Measurements from ENCODE around the gene CPT1B.
"Not testable (repeated sequence)": the region's sequence is repeated elsewhere in the genome, so short reads cannot be mapped to it uniquely, and the experiment has no call there.

Gene CPT1B

DNA sequence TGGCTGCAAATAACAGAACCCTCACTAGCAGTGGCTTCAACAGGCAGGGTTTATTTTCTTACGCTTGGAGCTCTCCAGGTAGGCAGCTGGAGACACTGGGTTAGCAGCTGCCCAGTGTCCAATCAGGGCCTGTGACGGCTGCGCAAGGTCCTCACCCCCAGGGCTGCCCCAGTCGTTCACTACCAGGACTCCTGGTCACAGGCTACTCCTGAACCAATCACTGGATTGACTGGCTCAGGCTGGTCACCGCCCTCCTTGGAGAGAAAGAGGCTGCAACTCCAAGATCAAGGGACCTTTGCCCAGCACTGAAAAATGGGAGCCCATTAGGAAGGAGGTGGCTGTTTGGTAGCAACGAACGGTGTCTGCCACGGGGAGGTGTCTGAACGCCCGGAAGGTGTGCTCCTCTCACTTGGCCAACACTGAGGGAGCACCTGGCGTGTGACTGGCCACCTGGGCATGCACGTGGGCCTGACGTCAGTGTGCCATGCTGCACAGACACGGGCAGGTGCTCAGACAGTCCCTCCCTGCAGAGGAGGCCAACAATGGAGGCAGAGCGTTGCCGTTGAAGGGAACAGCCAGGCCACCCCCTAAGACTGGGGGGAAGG lies 44.6 kb upstream of the CPT1B start:
- Histone ChIP-seq H3K36me3 (ENCODE audit: insufficient read depth, insufficient read length, low read length) (peaks cover 12% of the 10 kb centered on the region), H3K9me3 (ENCODE audit: insufficient read depth, low read length) (no peaks in the 10 kb centered on the region), H3K27me3 (ENCODE audit: insufficient read depth, insufficient read length) (no peaks in the 10 kb centered on the region), H3K9ac (ENCODE audit: insufficient read length, low read depth) (no peak overlapping the region), H3K4me3 (ENCODE audit: insufficient read length, low read depth) (no peak overlapping the region), H3K4me1 (ENCODE audit: insufficient read depth, insufficient read length) (peaks cover 6% of the 10 kb centered on the region)
- no peak for DNase-seq (ENCODE audit: low read depth, low spot score)
- no peak for TF ChIP-seq YY1 (IDR thresholded peaks at IDR 0.05; ENCODE audit: insufficient read depth, insufficient read length)
- TF ChIP-seq ZNF274 (IDR thresholded peaks at IDR 0.05; ENCODE audit: low read depth, low read length), result no peak
- no peak for TF ChIP-seq SUZ12 (IDR thresholded peaks at IDR 0.05; ENCODE audit: extremely low read depth, insufficient read depth, insufficient read length)

DNA sequence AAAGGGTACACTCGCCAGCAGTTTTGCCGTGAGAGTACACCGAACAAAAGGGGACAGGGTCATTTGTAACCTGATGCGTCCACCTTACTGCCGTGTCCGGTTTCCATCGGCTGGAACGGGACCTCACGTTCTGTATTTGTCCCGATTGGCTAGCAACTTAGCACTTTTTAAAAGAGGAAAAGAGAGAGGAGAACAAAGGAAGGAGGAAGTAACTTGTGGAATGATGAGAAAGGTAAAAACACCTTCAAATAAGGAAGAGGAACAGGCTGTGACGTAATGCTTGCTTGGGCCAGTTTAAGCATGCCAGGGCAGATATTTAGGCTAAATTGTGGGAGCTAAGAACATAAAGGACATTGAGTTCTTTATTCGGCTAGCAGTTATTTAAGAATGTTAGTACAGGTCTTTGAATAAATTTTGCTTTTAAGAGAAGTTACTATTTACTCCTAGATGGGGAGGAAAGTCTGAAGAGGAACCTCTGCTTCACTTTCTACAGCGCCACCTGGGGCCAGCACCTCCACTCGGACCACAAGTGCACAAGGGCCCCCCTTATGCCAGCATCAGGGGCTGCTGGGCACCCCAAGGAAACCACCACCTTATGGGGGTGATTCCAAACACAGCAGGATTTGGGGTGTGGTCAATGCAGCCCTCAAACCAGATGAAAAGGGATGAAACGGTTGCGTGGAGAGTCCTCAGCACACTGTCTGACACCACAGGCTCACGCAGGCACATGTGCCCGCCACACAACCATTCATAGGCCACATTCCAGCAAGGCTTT lies 43.9 kb upstream of the CPT1B start:
- H3K4me3 ChIP-seq (ENCODE audit: insufficient read length, low read depth), result no peak overlapping the region
- peaks cover 12% of the 10 kb centered on the region for H3K36me3 ChIP-seq (ENCODE audit: insufficient read depth, insufficient read length, low read length)
- H3K4me1 ChIP-seq (ENCODE audit: insufficient read depth, insufficient read length), result peaks cover 6% of the 10 kb centered on the region
- TF ChIP-seq SUZ12 (IDR thresholded peaks at IDR 0.05; ENCODE audit: extremely low read depth, insufficient read depth, insufficient read length), result no peak
- TF ChIP-seq YY1 (IDR thresholded peaks at IDR 0.05; ENCODE audit: insufficient read depth, insufficient read length), result no peak
- no peak for TF ChIP-seq ZNF274 (IDR thresholded peaks at IDR 0.05; ENCODE audit: low read depth, low read length)
- no peak overlapping the region for H3K9ac ChIP-seq (ENCODE audit: insufficient read length, low read depth)
- H3K9me3 ChIP-seq (ENCODE audit: insufficient read depth, low read length), result no peaks in the 10 kb centered on the region
- DNase-seq (ENCODE audit: low read depth, low spot score), result no peak
- no peaks in the 10 kb centered on the region for H3K27me3 ChIP-seq (ENCODE audit: insufficient read depth, insufficient read length)

DNA sequence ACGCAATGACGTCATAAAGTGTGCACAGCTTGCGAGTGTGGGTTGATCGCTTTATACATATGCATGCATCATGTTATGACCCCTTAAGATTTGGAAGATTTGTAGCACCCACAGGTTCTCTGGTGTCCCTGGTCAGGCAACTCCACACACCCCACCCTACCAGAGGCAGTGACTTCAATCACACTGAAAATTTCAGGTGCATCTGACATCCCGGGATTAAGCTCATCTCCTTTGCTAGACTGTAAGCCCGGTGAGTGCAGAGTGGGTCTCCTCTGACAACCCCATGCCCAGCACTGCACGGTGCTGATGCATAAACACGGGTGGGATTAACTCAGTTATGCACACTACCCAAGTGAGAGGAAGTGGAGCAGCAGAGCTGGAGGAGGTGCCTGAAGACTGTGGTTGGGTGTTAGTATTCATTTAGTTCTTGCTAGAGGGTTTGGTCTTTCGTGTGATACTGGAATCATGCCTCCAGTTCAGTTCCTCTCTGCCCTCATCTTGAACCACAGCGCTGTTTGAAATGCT lies 43.2 kb upstream of the CPT1B start:
- no peaks in the 10 kb centered on the region for H3K27me3 ChIP-seq (ENCODE audit: insufficient read depth, insufficient read length)
- peaks cover 6% of the 10 kb centered on the region for H3K4me1 ChIP-seq (ENCODE audit: insufficient read depth, insufficient read length)
- no peak overlapping the region for H3K9ac ChIP-seq (ENCODE audit: insufficient read length, low read depth)
- H3K36me3 ChIP-seq (ENCODE audit: insufficient read depth, insufficient read length, low read length), result peaks cover 12% of the 10 kb centered on the region
- no peak for DNase-seq (ENCODE audit: low read depth, low spot score)
- H3K9me3 ChIP-seq (ENCODE audit: insufficient read depth, low read length), result no peaks in the 10 kb centered on the region
- TF ChIP-seq SUZ12 (IDR thresholded peaks at IDR 0.05; ENCODE audit: extremely low read depth, insufficient read depth, insufficient read length) (no peak), YY1 (IDR thresholded peaks at IDR 0.05; ENCODE audit: insufficient read depth, insufficient read length) (no peak), ZNF274 (IDR thresholded peaks at IDR 0.05; ENCODE audit: low read depth, low read length) (no peak)
- no peak overlapping the region for H3K4me3 ChIP-seq (ENCODE audit: insufficient read length, low read depth)

DNA sequence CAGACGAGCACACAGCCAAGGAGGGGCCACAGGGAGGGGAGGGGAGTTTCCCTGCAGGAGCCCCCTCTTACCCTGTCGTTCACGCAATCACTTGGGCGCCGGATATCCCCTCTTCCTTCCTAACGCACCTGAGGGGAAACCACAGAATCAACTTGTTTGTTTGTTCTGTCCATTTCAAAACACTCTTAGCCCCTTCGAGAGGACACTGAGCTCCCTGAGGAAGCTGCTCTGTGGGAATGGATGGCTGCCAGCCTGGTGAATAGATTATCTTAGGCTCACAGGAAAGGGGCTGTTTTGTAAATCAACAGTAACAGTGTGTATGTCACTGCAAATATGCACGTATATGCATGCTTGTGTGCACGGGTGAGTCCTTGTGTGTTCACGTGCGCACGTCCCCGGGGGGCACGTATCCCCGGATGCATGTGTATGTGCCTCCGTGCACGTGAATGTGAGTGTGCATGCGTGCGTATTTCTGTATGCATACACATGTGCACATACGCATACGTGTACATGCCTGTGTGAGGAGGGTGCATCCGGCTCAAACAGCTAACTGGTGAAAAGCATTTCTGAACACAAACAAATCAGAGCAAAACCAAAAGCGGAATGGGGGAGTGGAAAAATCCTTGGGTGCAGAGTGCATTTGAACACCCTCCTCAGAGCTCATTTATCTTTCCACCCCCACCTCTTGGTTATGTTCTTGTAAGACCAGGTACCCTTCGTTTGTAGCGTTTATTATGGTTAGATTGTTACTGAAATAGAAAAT lies 42.5 kb upstream of the CPT1B start:
- DNase-seq (ENCODE audit: low read depth, low spot score), result peak; percentile 66
- H3K4me3 ChIP-seq (ENCODE audit: insufficient read length, low read depth), result no peak overlapping the region
- H3K36me3 ChIP-seq (ENCODE audit: insufficient read depth, insufficient read length, low read length), result peaks cover 9% of the 10 kb centered on the region
- H3K4me1 ChIP-seq (ENCODE audit: insufficient read depth, insufficient read length), result peaks cover 6% of the 10 kb centered on the region
- H3K9ac ChIP-seq (ENCODE audit: insufficient read length, low read depth), result no peak overlapping the region
- no peaks in the 10 kb centered on the region for H3K9me3 ChIP-seq (ENCODE audit: insufficient read depth, low read length)
- no peaks in the 10 kb centered on the region for H3K27me3 ChIP-seq (ENCODE audit: insufficient read depth, insufficient read length)
- TF ChIP-seq ZNF274 (IDR thresholded peaks at IDR 0.05; ENCODE audit: low read depth, low read length), result no peak
- no peak for TF ChIP-seq SUZ12 (IDR thresholded peaks at IDR 0.05; ENCODE audit: extremely low read depth, insufficient read depth, insufficient read length)
- no peak for TF ChIP-seq YY1 (IDR thresholded peaks at IDR 0.05; ENCODE audit: insufficient read depth, insufficient read length)

DNA sequence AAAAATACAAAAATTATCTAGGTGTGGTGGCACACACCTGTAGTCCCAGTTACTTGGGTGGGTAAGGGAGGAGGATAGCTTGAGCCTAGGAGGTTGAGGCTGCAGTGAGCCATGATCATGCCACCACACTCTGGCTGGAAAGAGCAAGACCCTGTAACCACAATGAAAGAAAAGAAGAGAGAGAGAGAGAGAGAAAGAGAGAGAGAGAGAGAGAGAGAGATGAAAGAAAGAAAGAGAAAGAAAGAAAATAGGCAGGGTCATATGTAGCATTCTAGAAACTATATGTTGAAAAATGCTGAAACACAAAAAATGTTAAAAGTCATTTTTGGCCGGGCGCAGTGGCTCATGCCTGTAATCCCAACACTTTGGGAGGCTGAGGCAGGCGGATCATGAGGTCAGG lies 36.1 kb upstream of the CPT1B start:
- H3K4me3 ChIP-seq (ENCODE audit: insufficient read length, low read depth); H3K4me1 ChIP-seq (ENCODE audit: insufficient read depth, insufficient read length); DNase-seq (ENCODE audit: low read depth, low spot score): not testable (repeated sequence)

DNA sequence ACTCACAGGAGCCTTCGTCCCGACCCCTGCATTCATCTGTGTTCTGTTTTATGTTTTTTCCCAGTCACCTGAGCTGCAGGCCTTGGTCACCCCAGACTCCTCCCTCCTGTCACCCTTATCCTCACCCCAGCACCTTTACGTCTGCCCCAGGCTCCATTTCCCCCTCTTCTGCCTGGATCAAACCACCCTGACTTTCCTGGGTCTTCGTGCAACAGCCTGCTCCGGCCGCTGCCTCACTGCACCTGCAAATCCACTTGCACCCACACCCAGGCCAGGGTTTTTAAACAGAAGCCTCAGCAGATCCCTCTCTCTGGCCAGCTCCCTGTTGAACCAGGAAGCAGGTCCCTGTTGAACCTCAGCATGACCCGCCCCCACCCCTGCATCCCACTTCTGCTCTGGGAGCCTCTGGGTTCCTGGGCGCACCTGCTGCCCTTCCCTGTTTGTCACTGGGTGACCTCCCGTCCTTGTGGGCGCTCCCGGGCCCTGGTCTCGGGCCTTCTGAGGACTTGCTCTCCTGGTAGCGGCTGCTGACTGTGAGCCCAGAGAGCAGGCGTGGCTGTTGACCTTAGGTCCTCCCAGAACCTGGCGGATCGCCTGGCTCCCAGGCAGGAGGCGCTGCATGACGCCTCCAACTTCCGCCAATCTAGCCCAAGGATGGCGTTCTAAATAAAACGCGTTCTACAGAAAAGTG lies 35.2 kb upstream of the CPT1B start:
- TF ChIP-seq ZNF274 (IDR thresholded peaks at IDR 0.05; ENCODE audit: low read depth, low read length), result no peak
- TF ChIP-seq SUZ12 (IDR thresholded peaks at IDR 0.05; ENCODE audit: extremely low read depth, insufficient read depth, insufficient read length), result no peak
- TF ChIP-seq YY1 (IDR thresholded peaks at IDR 0.05; ENCODE audit: insufficient read depth, insufficient read length), result no peak
- DNase-seq (ENCODE audit: low read depth, low spot score), result no peak
- no peak overlapping the region for H3K9ac ChIP-seq (ENCODE audit: insufficient read length, low read depth)
- H3K27me3 ChIP-seq (ENCODE audit: insufficient read depth, insufficient read length), result peaks cover 5% of the 10 kb centered on the region
- no peaks in the 10 kb centered on the region for H3K36me3 ChIP-seq (ENCODE audit: insufficient read depth, insufficient read length, low read length)
- no peak overlapping the region for H3K4me3 ChIP-seq (ENCODE audit: insufficient read length, low read depth)
- no peaks in the 10 kb centered on the region for H3K9me3 ChIP-seq (ENCODE audit: insufficient read depth, low read length)
- H3K4me1 ChIP-seq (ENCODE audit: insufficient read depth, insufficient read length), result peaks cover 9% of the 10 kb centered on the region

More for the DNA sequence above, 36.1 kb upstream of the CPT1B start:
- not testable (repeated sequence) for H3K9ac ChIP-seq (ENCODE audit: insufficient read length, low read depth); H3K9me3 ChIP-seq (ENCODE audit: insufficient read depth, low read length); H3K27me3 ChIP-seq (ENCODE audit: insufficient read depth, insufficient read length); H3K36me3 ChIP-seq (ENCODE audit: insufficient read depth, insufficient read length, low read length)

All from NT2/D1 (cell line).